Measurements from ENCODE around the gene ACAN.

Gene ACAN

DNA sequence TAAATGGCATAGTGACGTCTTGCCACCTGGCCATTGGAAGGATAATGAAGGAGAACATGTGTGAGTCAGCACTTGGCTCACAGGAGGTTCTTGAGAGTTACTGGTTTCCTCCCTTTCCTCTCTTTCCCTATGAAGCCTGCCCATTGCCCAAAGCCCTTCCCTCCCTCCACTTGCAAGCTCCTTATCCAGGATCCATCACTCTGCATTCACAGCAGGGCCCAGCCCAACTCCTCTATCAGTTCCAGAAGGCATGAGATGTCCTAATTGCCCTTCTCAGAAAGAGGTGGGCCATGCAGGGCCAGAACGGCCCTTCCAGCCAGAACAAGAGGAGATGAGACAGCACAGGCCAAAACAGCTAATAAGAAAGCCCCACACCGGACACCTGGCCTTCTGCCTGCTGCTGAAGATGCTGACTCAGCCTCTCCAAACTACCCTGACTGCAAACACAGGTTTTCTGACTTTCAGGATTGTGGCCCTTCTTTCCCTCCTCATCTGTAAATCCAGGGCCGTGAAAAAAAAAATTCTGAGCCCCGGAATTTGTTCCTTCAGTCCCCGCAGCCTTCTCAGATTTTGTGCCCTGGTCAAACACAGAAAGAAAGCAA lies 62.4 kb downstream of the ACAN start:
- DNase-seq (ENCODE audit: low read depth in 2 of 2), result peak; percentile 19 to 20
- no peak overlapping the region for H3K4me3 ChIP-seq (replicated peaks in 1 of 2; ENCODE audit: low read depth in 2 of 2, low read length in 2 of 2)
- TF ChIP-seq, protein P1, sequence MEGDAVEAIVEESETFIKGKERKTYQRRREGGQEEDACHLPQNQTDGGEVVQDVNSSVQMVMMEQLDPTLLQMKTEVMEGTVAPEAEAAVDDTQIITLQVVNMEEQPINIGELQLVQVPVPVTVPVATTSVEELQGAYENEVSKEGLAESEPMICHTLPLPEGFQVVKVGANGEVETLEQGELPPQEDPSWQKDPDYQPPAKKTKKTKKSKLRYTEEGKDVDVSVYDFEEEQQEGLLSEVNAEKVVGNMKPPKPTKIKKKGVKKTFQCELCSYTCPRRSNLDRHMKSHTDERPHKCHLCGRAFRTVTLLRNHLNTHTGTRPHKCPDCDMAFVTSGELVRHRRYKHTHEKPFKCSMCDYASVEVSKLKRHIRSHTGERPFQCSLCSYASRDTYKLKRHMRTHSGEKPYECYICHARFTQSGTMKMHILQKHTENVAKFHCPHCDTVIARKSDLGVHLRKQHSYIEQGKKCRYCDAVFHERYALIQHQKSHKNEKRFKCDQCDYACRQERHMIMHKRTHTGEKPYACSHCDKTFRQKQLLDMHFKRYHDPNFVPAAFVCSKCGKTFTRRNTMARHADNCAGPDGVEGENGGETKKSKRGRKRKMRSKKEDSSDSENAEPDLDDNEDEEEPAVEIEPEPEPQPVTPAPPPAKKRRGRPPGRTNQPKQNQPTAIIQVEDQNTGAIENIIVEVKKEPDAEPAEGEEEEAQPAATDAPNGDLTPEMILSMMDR (IDR thresholded peaks at IDR 0.05; ENCODE audit: low read depth, low read length), result no peak

DNA sequence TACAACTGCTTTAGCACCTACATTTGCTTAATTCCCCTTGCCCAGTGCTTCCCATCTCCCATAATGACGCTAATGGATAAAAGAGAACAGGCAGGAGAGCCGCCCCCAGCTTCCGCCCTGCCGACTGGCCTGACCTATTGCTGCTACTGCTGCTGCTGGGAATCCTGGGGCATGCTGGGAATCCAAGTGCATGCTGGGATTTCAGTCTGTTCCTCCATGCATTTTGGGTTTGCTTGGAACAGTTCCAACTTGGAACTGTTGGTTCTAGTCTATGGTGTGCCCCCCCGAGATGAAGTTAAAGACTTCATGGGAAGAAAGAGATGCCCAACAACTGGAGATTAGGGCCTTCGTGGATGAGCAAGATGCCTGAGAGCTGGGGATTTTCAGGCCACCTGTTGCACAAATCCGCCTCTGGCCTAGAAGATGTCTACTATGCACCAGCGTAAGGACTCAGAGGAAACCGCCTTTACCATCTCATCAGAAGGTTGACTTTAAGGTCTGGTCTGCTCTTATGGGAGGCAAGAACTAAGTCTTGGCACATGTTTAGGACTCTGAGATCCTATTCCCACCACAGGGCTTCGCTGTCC lies 63.2 kb downstream of the ACAN start:
- H3K4me3 ChIP-seq (replicated peaks in 1 of 2; ENCODE audit: low read depth in 2 of 2, low read length in 2 of 2), result no peak overlapping the region
- TF ChIP-seq, protein P1 (IDR thresholded peaks at IDR 0.05; ENCODE audit: low read depth, low read length), result no peak
- DNase-seq (ENCODE audit: low read depth in 2 of 2), result no peak

DNA sequence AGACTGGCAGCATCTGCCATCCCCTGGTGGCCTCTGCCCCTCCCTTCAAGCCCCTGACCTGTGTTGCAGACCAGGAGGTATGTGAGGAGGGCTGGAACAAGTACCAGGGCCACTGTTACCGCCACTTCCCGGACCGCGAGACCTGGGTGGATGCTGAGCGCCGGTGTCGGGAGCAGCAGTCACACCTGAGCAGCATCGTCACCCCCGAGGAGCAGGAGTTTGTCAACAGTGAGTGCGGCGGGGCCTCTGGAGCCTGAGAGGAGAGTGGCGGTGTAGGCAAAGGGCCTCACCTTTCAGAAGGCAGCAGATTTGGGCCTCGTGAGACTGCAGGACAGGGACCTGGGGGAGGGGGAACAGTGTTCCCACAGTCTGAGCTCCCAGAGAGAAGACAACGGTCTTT lies 68.1 kb downstream of the ACAN start:
- TF ChIP-seq, protein P1 (IDR thresholded peaks at IDR 0.05; ENCODE audit: low read depth, low read length), result no peak

DNA sequence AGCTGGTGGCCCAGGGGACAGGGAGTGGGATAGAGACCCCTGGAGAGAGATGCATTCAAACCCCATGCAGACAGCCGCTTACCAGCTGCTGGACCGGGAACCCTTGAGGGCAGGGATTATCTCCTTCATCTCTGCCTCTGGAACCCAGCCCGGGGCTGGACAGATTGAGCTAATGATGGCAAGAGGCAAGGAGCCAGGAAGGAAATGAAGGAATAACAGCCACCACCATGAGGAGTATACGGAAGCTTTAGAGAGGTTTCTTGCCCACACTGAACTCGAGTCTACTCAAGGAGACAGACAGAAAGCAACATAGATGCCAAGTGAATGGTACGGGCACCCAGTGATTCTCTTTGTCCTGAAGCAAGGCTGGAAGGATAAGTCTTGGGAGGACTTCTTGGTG lies 68.9 kb downstream of the ACAN start:
- DNase-seq (ENCODE audit: low read depth in 2 of 2), result no peak
- TF ChIP-seq, protein P1 (IDR thresholded peaks at IDR 0.05; ENCODE audit: low read depth, low read length), result no peak
- no peak overlapping the region for H3K4me3 ChIP-seq (replicated peaks in 1 of 2; ENCODE audit: low read depth in 2 of 2, low read length in 2 of 2)

More for the DNA sequence above, 68.1 kb downstream of the ACAN start:
- no peak overlapping the region for H3K4me3 ChIP-seq (replicated peaks in 1 of 2; ENCODE audit: low read depth in 2 of 2, low read length in 2 of 2)
- DNase-seq (ENCODE audit: low read depth in 2 of 2), result no peak

DNA sequence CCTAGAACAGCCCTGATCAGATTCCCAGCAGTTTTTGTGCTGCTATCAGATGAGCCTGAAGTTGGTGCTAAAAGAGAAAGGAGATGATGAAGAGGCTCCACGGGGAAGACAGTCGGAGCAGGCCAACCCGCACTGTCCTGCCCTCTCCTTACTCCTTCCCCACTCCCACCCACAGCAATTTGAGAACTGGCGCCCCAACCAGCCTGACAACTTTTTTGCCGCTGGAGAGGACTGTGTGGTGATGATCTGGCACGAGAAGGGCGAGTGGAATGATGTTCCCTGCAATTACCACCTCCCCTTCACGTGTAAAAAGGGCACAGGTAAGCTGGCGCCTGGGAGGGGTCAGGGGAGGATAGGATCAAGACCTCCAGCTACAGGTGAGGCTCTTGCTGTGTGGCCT lies 69.5 kb downstream of the ACAN start:
- DNase-seq (ENCODE audit: low read depth in 2 of 2), result no peak
- TF ChIP-seq, protein P1 (IDR thresholded peaks at IDR 0.05; ENCODE audit: low read depth, low read length), result no peak
- no peak overlapping the region for H3K4me3 ChIP-seq (replicated peaks in 1 of 2; ENCODE audit: low read depth in 2 of 2, low read length in 2 of 2)

DNA sequence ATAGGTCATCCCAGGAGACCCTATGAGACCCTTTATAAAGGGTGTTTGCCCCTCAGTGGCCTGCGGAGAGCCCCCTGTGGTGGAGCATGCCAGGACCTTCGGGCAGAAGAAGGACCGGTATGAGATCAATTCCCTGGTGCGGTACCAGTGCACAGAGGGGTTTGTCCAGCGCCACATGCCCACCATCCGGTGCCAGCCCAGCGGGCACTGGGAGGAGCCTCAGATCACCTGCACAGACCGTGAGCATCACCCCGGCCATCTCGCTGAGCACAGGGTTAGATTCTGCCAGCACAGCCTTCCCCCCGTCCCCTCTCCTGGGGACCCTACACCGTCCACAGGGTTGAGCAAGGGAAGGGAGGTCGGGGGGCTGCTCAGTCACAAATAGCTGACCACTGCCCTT lies 70.5 kb downstream of the ACAN start:
- TF ChIP-seq, protein P1 (IDR thresholded peaks at IDR 0.05; ENCODE audit: low read depth, low read length), result no peak
- H3K4me3 ChIP-seq (replicated peaks in 1 of 2; ENCODE audit: low read depth in 2 of 2, low read length in 2 of 2), result no peak overlapping the region
- no peak for DNase-seq (ENCODE audit: low read depth in 2 of 2)

DNA sequence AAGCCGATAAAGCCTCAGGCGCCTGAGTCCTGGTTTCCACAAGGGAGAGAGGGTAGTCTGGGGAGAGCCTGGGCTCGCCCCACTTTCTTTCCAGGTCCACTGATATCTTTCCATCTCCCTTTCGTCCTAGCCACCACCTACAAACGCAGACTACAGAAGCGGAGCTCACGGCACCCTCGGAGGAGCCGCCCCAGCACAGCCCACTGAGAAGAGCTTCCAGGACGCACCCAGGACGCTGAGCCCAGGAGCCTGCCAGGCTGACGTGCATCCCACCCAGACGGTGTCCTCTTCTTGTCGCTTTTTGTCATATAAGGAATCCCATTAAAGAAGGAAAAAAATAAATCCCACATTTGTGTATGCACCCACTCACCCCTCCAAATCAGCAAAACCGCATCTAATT lies 71.0 kb downstream of the ACAN start:
- DNase-seq (ENCODE audit: low read depth in 2 of 2), result no peak
- no peak overlapping the region for H3K4me3 ChIP-seq (replicated peaks in 1 of 2; ENCODE audit: low read depth in 2 of 2, low read length in 2 of 2)
- TF ChIP-seq, protein P1 (IDR thresholded peaks at IDR 0.05; ENCODE audit: low read depth, low read length), result no peak
